GM13976 (cell line): Measurements from ENCODE around the gene IFITM2.
"Not testable (repeated sequence)": the region's sequence is repeated elsewhere in the genome, so short reads cannot be mapped to it uniquely, and the experiment has no call there.

ENCODE experiments used
- DNase-seq: peaks from one replicate; pipeline ENCODE4 v3.0.0; 2012; ENCODE audit warnings: low spot score
- CTCF ChIP-seq: IDR thresholded peaks from 2 replicates; pipeline ENCODE4 v1.5.1; 2012; ENCODE audit warnings: borderline replicate concordance, mild to moderate bottlenecking; ENCODE audit not compliant: insufficient read depth; ENCODE audit errors: extremely low read depth, missing control alignments, control extremely low read depth
- in situ Hi-C: fragments of 300-500 bp; cut with MboI; formaldehyde crosslinking; loops from one replicate; pipeline ENCODE4 v1.12.0; 2022; ENCODE audit warnings: low sequenced_read_pairs, mixed read lengths, inconsistent platforms; ENCODE audit not compliant: unreplicated experiment

The IFITM2 gene

GRCh38 chr11:332651-333480, 25.2 kb downstream of the IFITM2 start:
- no peak for TF ChIP-seq CTCF
- DNase-seq = no peak
- in situ Hi-C loops = no loop called here

- DNase-seq, in situ Hi-C loops: not testable (repeated sequence)
Observed at GRCh38 chr11:333616-334263, 26.1 kb downstream of the IFITM2 start.

- in situ Hi-C loops = no loop called here
- DNase-seq = no peak
- no peak for TF ChIP-seq CTCF
Observed at GRCh38 chr11:334264-334994, 26.8 kb downstream of the IFITM2 start.

- no peak for DNase-seq
- no peak for TF ChIP-seq CTCF
- in situ Hi-C loops = no loop called here
Observed at GRCh38 chr11:335779-336658, 28.4 kb downstream of the IFITM2 start.

GRCh38 chr11:336659-337198, 29.1 kb downstream of the IFITM2 start:
- DNase-seq = no peak
- in situ Hi-C loops = no loop called here
- no peak for TF ChIP-seq CTCF

- DNase-seq = no peak
- TF ChIP-seq CTCF = no peak
- in situ Hi-C loops = no loop called here
Observed at GRCh38 chr11:337711-338110, 30.1 kb downstream of the IFITM2 start.
